NB4 (cell line): ENCODE data around the gene RBMS3.

Experiments
- CTCF ChIP-seq: IDR thresholded peaks from one replicate; pipeline ENCODE4 v1.5.1; 2012; ENCODE audit warnings: low read depth, low read length
- MYC ChIP-seq: IDR thresholded peaks from 2 replicates; pipeline ENCODE4 v1.6.1; 2011; ENCODE audit warnings: low read depth, low read length
- POLR2A ChIP-seq: IDR thresholded peaks from 2 replicates; pipeline ENCODE4 v1.6.1; 2011; ENCODE audit warnings: mild to moderate bottlenecking; ENCODE audit not compliant: insufficient read length; ENCODE audit errors: extremely low read depth

- TF ChIP-seq CTCF: no peak
- no peak for TF ChIP-seq POLR2A
- TF ChIP-seq MYC: no peak
Observed at GRCh38 chr3:29426302-29427226, 145.7 kb downstream of the RBMS3 start.
